Lower leg skin (tissue), 3 donors: ENCODE measurements around the gene SRGAP2C.
"Not testable (repeated sequence)": the region's sequence is repeated elsewhere in the genome, so short reads cannot be mapped to it uniquely, and the experiment has no call there.

Experiments
- POLR2A ChIP-seq, 2 donors: fragments of 450-650 bp; IDR thresholded peaks; one replicate each; pipeline ENCODE4 v1.6.1; 2016 to 2017; ENCODE audit warnings: antibody characterized with exemption in 2 of 2, mild to moderate bottlenecking in 1 of 2, moderate library complexity in 1 of 2
- TF ChIP-seq, protein P1 (sequence below), 3 donors: fragments of 450-650 bp; IDR thresholded peaks; one replicate each; pipeline ENCODE4 v1.5.1; 2016; ENCODE audit warnings: antibody characterized with exemption in 3 of 3, mild to moderate bottlenecking in 3 of 3, moderate library complexity in 2 of 3

DNA sequence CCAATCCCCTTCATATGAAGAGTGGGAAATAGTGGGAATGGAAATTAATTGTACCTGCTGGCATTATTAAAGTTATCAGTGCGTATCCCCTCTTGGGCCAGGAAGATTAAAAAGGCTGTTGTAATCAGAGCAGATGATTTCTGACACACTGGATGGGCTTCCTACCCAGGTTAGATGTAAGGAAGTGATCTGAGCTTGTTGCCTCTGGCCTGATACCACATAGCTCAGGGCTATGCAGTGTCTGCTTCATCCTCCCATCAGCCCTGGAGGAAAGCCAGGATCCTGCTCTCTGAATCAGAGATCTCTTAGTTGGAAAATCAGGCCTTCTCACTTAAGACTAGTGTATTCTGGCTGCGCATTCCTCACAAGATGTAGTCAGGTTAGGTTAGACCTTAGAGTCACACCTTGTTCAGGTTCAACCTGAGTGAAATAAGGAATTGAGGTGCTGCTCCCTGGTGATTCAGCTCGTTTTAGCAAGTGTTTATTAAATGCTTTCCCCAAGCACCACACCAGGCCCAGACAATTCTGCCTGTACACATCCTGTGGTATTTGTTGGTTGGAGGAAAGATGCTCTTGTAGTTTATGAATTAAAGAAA is 158.6 kb downstream of the SRGAP2C start:
- TF ChIP-seq, protein P1, sequence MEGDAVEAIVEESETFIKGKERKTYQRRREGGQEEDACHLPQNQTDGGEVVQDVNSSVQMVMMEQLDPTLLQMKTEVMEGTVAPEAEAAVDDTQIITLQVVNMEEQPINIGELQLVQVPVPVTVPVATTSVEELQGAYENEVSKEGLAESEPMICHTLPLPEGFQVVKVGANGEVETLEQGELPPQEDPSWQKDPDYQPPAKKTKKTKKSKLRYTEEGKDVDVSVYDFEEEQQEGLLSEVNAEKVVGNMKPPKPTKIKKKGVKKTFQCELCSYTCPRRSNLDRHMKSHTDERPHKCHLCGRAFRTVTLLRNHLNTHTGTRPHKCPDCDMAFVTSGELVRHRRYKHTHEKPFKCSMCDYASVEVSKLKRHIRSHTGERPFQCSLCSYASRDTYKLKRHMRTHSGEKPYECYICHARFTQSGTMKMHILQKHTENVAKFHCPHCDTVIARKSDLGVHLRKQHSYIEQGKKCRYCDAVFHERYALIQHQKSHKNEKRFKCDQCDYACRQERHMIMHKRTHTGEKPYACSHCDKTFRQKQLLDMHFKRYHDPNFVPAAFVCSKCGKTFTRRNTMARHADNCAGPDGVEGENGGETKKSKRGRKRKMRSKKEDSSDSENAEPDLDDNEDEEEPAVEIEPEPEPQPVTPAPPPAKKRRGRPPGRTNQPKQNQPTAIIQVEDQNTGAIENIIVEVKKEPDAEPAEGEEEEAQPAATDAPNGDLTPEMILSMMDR (IDR thresholded peaks at IDR 0.05) = not testable (repeated sequence)
- TF ChIP-seq POLR2A (IDR thresholded peaks at IDR 0.05) = not testable (repeated sequence)
